Fibroblast of skin of abdomen (primary cell): Measurements from ENCODE around the gene LYG2.
"Not testable (repeated sequence)": the region's sequence is repeated elsewhere in the genome, so short reads cannot be mapped to it uniquely, and the experiment has no call there.

ENCODE experiments used
- DNase-seq: peaks from one replicate; pipeline ENCODE4 v3.0.0-alpha.2; 2013

The LYG2 gene

GRCh38 chr2:99200076-99200800 lies 55.2 kb downstream of the LYG2 start:
- DNase-seq, result no peak

GRCh38 chr2:99198103-99198841 lies 57.2 kb downstream of the LYG2 start:
- no peak for DNase-seq

GRCh38 chr2:99192364-99192763 lies 63.1 kb downstream of the LYG2 start:
- not testable (repeated sequence) for DNase-seq
